PC-3 (cell line): ENCODE data around the gene GRB2. TPM values are rescaled to one million over a fixed set of nuclear protein-coding genes. Genes with fewer than 3 reads are reported as not detected.
"Not testable (repeated sequence)": the region's sequence is repeated elsewhere in the genome, so short reads cannot be mapped to it uniquely, and the experiment has no call there.

Source experiments
- ATAC-seq: fragments of 200-7000 bp; cut with Tn5 transposase; 2 replicates; pipeline ENCODE4 v1.9.1; 2020; ENCODE audit warnings: mild to moderate bottlenecking, moderate library complexity
- BruUV-seq: library from RNA; stranded (reverse); fragments of 400-500 nt; replicated peaks from 2 replicates; lab custom pipeline; 2021; lab: Mats Ljungman, UMichigan
- CTCF ChIA-PET: fragments of 300-600 bp; sonication (Branson Sonifier 250); formaldehyde crosslinking; loops from one replicate; lab custom pipeline; 2022; ENCODE audit warnings: antibody characterized with exemption; lab: Charles Lee
- POLR2A ChIA-PET: fragments of 300-600 bp; sonication (Branson Sonifier 250); formaldehyde crosslinking; loops from one replicate; lab custom pipeline; 2022; ENCODE audit warnings: antibody characterized with exemption; ENCODE audit not compliant: unreplicated experiment; lab: Charles Lee
- DNase-seq: peaks from one replicate; pipeline ENCODE4 v3.0.0-alpha.2; 2015
- H2AFZ ChIP-seq: fragments of 300-600 bp; sonication (generic); 2 replicates; pipeline ENCODE4 v1.6.0; 2016; ENCODE audit warnings: antibody characterized with exemption, low read length
- H3F3A ChIP-seq: fragments of 300-600 bp; sonication (generic); one replicate; pipeline ENCODE4 v1.6.0; 2017; ENCODE audit warnings: antibody characterized with exemption, low read length, control low read depth, mild to moderate bottlenecking; ENCODE audit not compliant: unreplicated experiment
- H3K27ac ChIP-seq: fragments of 300-600 bp; sonication (generic); 2 replicates; pipeline ENCODE4 v1.5.1; 2016; ENCODE audit warnings: mild to moderate bottlenecking, low read length
- H3K27me3 ChIP-seq: fragments of 300-600 bp; sonication (generic); 2 replicates; pipeline ENCODE4 v1.6.1; 2016; ENCODE audit warnings: low read length, mixed read lengths
- H3K36me3 ChIP-seq: fragments of 300-600 bp; sonication (generic); 2 replicates; pipeline ENCODE4 v1.6.1; 2016; ENCODE audit warnings: low read depth, mixed run types, low read length, mixed read lengths
- H3K4me1 ChIP-seq: fragments of 300-600 bp; sonication (generic); 2 replicates; pipeline ENCODE4 v1.5.1; 2016; ENCODE audit warnings: low read length; ENCODE audit not compliant: insufficient read depth
- H3K4me2 ChIP-seq: fragments of 300-600 bp; sonication (generic); 2 replicates; pipeline ENCODE4 v1.6.0; 2016; ENCODE audit warnings: low read length
- H3K4me3 ChIP-seq: fragments of 300-600 bp; sonication (generic); 2 replicates; pipeline ENCODE4 v1.5.1; 2016; ENCODE audit warnings: mild to moderate bottlenecking, low read length, mixed read lengths
- H3K79me2 ChIP-seq: fragments of 300-600 bp; sonication (generic); 2 replicates; pipeline ENCODE4 v1.6.1; 2017; ENCODE audit warnings: low read length, mixed read lengths
- H3K9ac ChIP-seq: fragments of 300-600 bp; sonication (generic); 2 replicates; pipeline ENCODE4 v1.6.0; 2016; ENCODE audit warnings: mild to moderate bottlenecking, low read length
- H3K9me2 ChIP-seq: fragments of 300-600 bp; sonication (generic); replicated peaks from 2 replicates; pipeline ENCODE4 v1.6.1; 2016; ENCODE audit warnings: mixed run types, low read length, mixed read lengths
- H3K9me3 ChIP-seq: fragments of 300-600 bp; sonication (generic); 2 replicates; pipeline ENCODE4 v1.6.1; 2016; ENCODE audit warnings: low read length, mixed read lengths
- H4K20me1 ChIP-seq: fragments of 300-600 bp; sonication (generic); 2 replicates; pipeline ENCODE4 v1.6.1; 2016; ENCODE audit warnings: low read length, mixed read lengths
- CTCF ChIP-seq: fragments of 300-600 bp; sonication (generic); conservative IDR thresholded peaks from 2 replicates; pipeline ENCODE4 v1.5.1; 2017; ENCODE audit warnings: antibody characterized with exemption, low read depth, mild to moderate bottlenecking, low read length
- EZH2 ChIP-seq: fragments of 300-600 bp; sonication (generic); IDR thresholded peaks from one replicate; pipeline ENCODE4 v1.6.1; 2017; ENCODE audit warnings: antibody characterized with exemption, mild to moderate bottlenecking, low read length; ENCODE audit not compliant: unreplicated experiment
- EZH2phosphoT487 ChIP-seq: fragments of 300-600 bp; sonication (generic); IDR thresholded peaks from 2 replicates; pipeline ENCODE4 v1.6.1; 2018; ENCODE audit warnings: mild to moderate bottlenecking, antibody characterized with exemption, low read length, borderline replicate concordance
- intact Hi-C: fragments of 100-400 bp; cut with micrococcal nuclease; formaldehyde crosslinking; loops from 2 replicates; pipeline ENCODE4 v1.9.0; 2023
- total RNA-seq: library from RNA; depleted of rRNA; stranded (reverse); fragments of >200 nt; gene quantifications from 2 replicates; pipeline ENCODE4 v1.2.3, GENCODE V29; 2014

Gene GRB2
- total RNA-seq, 1 experiment from 2014 or later, result 224 TPM

- no peak for DNase-seq
- no TSS peak for BruUV-seq
- no peak overlapping the region for H3K27ac ChIP-seq
These were observed 58.6 kb downstream of the GRB2 start for GRCh38 chr17:75346906-75347305.

GRCh38 chr17:75346368-75346767, 59.1 kb downstream of the GRB2 start:
- BruUV-seq, H3K4me3 ChIP-seq, H3K4me1 ChIP-seq, H3K9ac ChIP-seq, H3K27me3 ChIP-seq, H3F3A ChIP-seq, DNase-seq, H3K4me2 ChIP-seq, H3K9me2 ChIP-seq, POLR2A ChIA-PET, intact Hi-C loops, ATAC-seq, H3K9me3 ChIP-seq, H4K20me1 ChIP-seq, H2AFZ ChIP-seq, H3K36me3 ChIP-seq, H3K27ac ChIP-seq: not testable (repeated sequence)
- CTCF ChIA-PET, result interaction anchor here (1.0 kb wide), 1 partner anchor 66 kb away, joined by 3 read pairs; no protein-coding TSS in a partner anchor
- peaks cover 88% of the 10 kb centered on the region for H3K79me2 ChIP-seq

More at GRCh38 chr17:75346906-75347305, 58.6 kb downstream of the GRB2 start:
- H2AFZ ChIP-seq, result no peak overlapping the region
- peaks cover 88% of the 10 kb centered on the region for H3K79me2 ChIP-seq
- TF ChIP-seq CTCF (no peak), EZH2 (no peak), EZH2phosphoT487 (no peak)
- ChIA-PET CTCF (interaction anchor here (1.0 kb wide), 1 partner anchor 65 kb away, joined by 3 read pairs; no protein-coding TSS in a partner anchor), POLR2A (no interaction called here)
- H3K9me2 ChIP-seq, result no peaks in the 10 kb centered on the region
- H4K20me1 ChIP-seq, result peaks cover 9% of the 10 kb centered on the region; the same call in 1 of the 2 replicates
- H3K4me2 ChIP-seq, result no peak overlapping the region
- H3K36me3 ChIP-seq, result no peaks in the 10 kb centered on the region
- intact Hi-C loops, result no loop called here
- H3K4me1 ChIP-seq, result no peaks in the 10 kb centered on the region
- no peaks in the 10 kb centered on the region for H3K9me3 ChIP-seq
- H3F3A ChIP-seq, result no peaks in the 10 kb centered on the region
- no peak overlapping the region for H3K9ac ChIP-seq
- ATAC-seq, result no peak
- H3K4me3 ChIP-seq, result no peak overlapping the region
- H3K27me3 ChIP-seq, result no peaks in the 10 kb centered on the region

GRCh38 chr17:75345514-75346167, 59.8 kb downstream of the GRB2 start:
- no peaks in the 10 kb centered on the region for H3K9me2 ChIP-seq
- H3K27me3 ChIP-seq, result no peaks in the 10 kb centered on the region
- H3K36me3 ChIP-seq, result no peaks in the 10 kb centered on the region
- H3K4me1 ChIP-seq, result no peaks in the 10 kb centered on the region
- peaks cover 86% of the 10 kb centered on the region for H3K79me2 ChIP-seq
- no peak overlapping the region for H3K4me2 ChIP-seq
- H3K9me3 ChIP-seq, result no peaks in the 10 kb centered on the region
- no peak overlapping the region for H3K4me3 ChIP-seq
- no peak for TF ChIP-seq CTCF
- TF ChIP-seq EZH2phosphoT487, result no peak
- TF ChIP-seq EZH2, result no peak
- ATAC-seq, result no peak
- intact Hi-C loops, result no loop called here
- ChIA-PET CTCF (interaction anchor here (1.0 kb wide), 1 partner anchor 67 kb away, joined by 3 read pairs; no protein-coding TSS in a partner anchor), POLR2A (interaction anchor here (0.6 kb wide), 1 partner anchor 141 kb away, joined by 4 read pairs; no protein-coding TSS in a partner anchor)
- no peak overlapping the region for H2AFZ ChIP-seq
- H3K9ac ChIP-seq, result no peak overlapping the region
- no peaks in the 10 kb centered on the region for H3F3A ChIP-seq
- no TSS peak for BruUV-seq
- no peak overlapping the region for H3K27ac ChIP-seq
- no peak for DNase-seq
- H4K20me1 ChIP-seq, result peaks cover under 1% of the 10 kb centered on the region; the same call in 1 of the 2 replicates
